Lower leg skin (tissue), 3 donors: Measurements from ENCODE around the gene NECAP2.
"Not testable (repeated sequence)": the region's sequence is repeated elsewhere in the genome, so short reads cannot be mapped to it uniquely, and the experiment has no call there.

Experiments
- POLR2A ChIP-seq, 2 donors: fragments of 450-650 bp; IDR thresholded peaks; one replicate each; pipeline ENCODE4 v1.6.1; 2016 to 2017; ENCODE audit warnings: antibody characterized with exemption in 2 of 2, mild to moderate bottlenecking in 1 of 2, moderate library complexity in 1 of 2
- TF ChIP-seq, protein P1 (sequence below), 3 donors: fragments of 450-650 bp; IDR thresholded peaks; one replicate each; pipeline ENCODE4 v1.5.1; 2016; ENCODE audit warnings: antibody characterized with exemption in 3 of 3, mild to moderate bottlenecking in 3 of 3, moderate library complexity in 2 of 3

DNA sequence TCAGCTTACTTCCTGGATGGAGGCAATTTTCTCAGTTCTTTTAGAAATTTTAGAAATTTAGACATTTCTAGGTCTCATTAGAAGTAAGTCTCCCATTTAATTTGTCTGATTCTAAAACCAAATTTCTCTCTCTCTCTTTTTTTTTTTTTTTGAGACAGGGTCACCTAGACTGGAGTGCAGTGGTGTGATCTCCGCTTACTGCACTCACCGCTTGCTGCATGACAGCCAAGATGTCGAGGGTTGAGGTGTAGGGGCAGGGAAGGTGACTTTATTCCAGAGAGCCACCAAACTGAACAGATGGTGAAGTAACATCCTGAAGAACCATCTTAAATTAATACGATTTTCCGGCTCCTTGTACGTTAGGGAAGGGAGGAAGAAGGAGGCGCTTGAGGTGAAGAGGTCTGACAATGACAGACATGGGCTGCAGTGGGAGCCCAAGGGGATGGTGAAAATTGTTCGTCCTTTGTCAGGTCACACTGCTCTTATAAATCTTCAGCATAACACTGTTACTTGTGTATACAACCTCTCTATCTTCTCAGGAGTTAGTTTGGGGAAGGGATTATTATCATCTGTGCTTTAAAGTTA is 68.4 kb downstream of the NECAP2 start:
- TF ChIP-seq, protein P1, sequence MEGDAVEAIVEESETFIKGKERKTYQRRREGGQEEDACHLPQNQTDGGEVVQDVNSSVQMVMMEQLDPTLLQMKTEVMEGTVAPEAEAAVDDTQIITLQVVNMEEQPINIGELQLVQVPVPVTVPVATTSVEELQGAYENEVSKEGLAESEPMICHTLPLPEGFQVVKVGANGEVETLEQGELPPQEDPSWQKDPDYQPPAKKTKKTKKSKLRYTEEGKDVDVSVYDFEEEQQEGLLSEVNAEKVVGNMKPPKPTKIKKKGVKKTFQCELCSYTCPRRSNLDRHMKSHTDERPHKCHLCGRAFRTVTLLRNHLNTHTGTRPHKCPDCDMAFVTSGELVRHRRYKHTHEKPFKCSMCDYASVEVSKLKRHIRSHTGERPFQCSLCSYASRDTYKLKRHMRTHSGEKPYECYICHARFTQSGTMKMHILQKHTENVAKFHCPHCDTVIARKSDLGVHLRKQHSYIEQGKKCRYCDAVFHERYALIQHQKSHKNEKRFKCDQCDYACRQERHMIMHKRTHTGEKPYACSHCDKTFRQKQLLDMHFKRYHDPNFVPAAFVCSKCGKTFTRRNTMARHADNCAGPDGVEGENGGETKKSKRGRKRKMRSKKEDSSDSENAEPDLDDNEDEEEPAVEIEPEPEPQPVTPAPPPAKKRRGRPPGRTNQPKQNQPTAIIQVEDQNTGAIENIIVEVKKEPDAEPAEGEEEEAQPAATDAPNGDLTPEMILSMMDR (IDR thresholded peaks at IDR 0.05) = not testable (repeated sequence)
- not testable (repeated sequence) for TF ChIP-seq POLR2A (IDR thresholded peaks at IDR 0.05)
